HG03469 (cell line): Measurements from ENCODE around the gene TNNT3.

ENCODE experiments used
- ATAC-seq: cut with Tn5 transposase; IDR thresholded peaks from one replicate; pipeline ENCODE4 v1.9.1; 2021; ENCODE audit warnings: mild to moderate bottlenecking, moderate library complexity, moderate number of reproducible peaks; ENCODE audit not compliant: unreplicated experiment

TNNT3 gene

GRCh38 chr11:1894759-1895158, 24.7 kb upstream of the TNNT3 start:
- no peak for ATAC-seq

GRCh38 chr11:1896468-1896867, 23.0 kb upstream of the TNNT3 start:
- no peak for ATAC-seq

DNA sequence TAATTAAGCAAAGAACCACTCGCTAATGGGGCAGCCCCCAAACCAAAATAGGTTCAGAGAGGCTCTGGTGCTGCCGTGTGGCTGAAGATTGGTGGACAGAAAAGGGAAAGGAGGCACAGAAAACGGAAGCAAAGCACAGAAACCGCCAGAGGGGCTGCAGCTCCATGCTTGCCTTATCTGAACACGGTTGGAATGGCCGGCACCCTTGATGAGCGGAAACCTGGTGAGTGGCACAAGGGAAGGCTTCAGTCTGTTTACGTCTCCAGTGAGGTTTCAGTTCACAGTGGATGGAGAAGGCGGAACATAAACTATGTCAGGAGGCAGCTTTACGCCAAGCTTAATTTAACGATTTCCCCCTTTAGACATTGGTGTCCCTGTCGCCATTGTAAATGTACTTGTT, 22.6 kb upstream of the TNNT3 start:
- ATAC-seq: no peak

GRCh38 chr11:1899090-1899489, 20.4 kb upstream of the TNNT3 start:
- no peak for ATAC-seq

DNA sequence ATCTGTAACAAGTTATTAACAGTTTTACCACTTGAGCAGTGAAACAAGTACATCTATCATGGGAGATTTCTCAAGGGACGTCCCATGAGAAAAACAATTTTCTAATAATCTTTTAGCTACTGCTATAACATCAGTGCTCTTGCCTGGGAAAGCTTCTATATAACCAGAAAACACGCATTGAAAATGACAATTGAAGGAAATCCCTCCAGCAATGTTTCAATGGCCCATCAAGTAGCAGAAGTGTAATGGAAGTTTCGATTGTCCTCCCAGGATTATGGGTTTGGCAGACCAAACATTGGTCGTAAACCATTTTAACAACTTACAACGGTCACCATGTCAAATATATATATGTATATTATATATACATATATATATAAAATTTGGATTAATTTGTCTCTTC, 19.8 kb upstream of the TNNT3 start:
- no peak for ATAC-seq

GRCh38 chr11:1906181-1906580, 13.3 kb upstream of the TNNT3 start:
- ATAC-seq: no peak

- no peak for ATAC-seq
Measured at GRCh38 chr11:1906611-1907423, 12.7 kb upstream of the TNNT3 start.

DNA sequence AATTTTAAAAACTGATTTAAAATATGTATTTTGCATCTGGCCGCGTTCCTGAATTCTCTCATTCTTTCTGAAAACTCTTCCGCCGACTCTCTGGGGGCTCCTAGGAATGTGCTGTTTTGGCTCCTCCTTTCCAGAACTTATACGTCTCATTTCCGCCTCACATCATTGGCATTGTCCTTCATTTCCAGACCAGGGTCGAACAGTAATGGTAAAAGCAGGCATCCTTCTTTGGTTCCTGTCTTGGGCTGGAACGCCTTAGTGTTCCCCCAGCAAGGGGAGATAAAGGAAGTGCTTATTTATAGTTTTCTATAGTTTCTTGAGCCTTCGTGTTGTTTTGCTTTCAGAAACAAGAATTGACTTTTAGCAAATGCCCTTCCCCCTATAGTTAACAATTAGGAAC, 10.9 kb upstream of the TNNT3 start:
- no peak for ATAC-seq

GRCh38 chr11:1909524-1909923, 10.0 kb upstream of the TNNT3 start:
- no peak for ATAC-seq

GRCh38 chr11:1912289-1912878, 7.1 kb upstream of the TNNT3 start:
- no peak for ATAC-seq

GRCh38 chr11:1913271-1914060, 6.0 kb upstream of the TNNT3 start:
- ATAC-seq: no peak

DNA sequence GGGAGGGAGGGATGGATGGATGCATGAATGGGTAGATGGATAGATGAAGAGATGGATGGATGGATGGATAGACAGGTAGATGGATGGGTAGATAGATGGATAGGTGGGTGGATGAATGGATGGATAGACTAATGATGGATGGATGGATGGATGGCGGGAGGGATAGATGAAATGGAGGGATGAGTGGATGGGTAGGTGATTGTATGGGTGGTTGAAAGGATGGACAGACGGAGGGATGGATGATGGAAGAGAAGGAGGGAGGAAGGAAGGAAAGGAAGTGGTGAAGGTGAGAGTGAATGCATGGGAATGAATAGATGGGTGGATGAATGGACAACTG, 3.7 kb upstream of the TNNT3 start:
- no peak for ATAC-seq

- no peak for ATAC-seq
Measured at GRCh38 chr11:1916132-1916985, 3.1 kb upstream of the TNNT3 start.

DNA sequence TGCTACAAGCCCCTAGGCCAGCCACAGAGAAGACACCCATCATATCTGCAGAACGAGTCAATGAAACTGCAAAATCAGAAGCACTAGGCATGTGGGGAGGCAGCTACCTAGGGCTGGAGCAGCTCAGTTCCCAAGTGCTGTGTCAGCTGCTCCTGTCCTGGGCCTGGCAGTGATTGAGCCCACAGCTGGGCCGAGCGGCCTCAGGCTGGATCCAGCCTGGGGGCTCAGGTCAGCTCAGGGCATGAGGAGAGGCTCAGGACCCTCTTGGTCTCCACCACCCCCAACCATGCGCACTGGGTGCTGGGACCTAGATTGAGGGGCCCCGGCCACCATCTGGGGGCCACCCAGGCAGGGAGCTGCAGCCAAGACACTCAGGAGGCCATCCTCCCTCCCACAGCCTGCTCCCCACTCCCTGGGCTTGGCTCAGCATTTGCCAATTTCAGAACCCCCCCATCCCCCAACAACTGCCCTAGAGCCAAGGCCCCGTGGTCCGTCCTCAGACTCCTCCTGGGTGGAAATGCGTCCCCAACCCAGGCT, 2.4 kb upstream of the TNNT3 start:
- ATAC-seq: no peak

- no peak for ATAC-seq
Measured at GRCh38 chr11:1917523-1918435, 1.7 kb upstream of the TNNT3 start.

DNA sequence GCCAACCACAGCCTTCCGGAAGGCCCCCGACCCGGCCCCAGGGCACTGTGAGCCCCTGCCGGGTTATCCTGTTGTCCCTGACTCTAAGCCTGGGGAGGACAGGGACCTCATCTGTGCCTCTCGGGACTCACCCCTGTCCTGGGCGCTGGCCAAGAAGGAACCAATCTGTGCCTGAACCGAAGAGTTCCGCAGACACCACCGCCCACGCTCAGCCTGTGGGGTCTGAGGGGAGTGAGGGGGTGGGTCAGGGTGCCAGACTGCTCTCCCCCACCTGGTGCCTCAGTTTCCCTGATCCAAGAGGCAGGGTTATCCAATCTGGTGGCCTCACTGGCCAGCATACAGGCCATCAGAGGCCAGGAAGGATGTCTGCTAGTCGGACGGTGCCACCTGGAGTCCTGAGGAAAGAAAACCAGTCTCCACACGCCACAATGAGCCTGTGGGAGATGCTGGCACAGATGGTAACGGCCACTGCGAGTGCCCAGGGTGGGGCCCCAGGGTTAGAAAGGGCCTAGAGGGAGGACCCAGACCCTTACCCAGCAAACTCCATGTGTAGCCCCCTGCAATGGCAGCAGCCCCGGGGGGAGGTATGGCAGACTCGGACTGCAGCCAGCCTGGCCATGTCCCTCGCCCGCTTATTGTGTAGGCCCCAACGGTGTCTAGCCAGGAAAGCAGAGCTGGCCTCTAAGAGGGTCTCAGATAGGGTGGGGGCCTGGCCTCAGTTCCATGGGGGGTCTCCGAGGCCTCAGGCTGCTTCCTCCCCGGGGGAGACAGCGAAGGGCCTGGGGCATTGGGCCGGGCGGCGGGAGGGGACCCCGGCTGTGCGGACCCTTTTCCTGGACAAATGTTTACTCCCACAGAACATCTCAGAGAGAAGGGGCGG, 827 bp upstream of the TNNT3 start:
- ATAC-seq: no peak

DNA sequence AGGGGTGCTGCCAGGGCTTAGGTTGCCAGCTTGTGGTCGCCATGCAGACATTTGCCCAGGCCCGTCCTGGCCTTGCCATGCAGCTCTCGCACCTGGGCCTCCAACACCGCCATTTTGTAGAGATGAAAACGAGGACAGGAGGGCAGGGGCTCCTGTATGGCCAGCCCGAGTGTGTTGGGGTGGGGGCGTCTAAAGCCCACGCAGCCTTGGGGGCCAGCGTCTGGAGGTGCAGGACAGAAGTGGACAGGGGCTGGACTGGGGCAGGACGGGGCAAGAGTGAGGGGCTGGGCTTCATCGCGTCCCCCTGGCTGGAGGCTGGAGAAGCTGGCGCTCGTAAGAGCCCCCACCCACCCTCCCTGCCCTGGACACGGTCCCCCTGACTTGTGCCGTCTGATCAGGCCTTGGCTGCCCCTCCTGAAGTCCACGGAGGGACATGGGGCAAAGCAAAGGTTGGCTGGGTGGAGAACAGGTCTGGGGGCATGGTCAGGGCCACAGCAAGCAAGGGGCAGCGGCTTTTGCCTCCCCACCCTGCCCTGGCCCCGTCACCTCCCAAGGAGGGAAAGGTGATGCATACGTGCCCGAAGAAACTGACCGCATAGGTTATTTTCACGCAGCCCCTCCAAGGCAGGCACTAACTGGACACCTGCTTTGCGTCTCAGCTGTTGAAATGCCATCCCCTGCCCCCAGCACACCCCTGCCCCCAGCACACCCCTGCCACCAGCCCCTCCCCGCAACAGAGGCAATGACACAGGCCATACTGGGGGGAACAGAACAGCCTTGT, 815 bp downstream of the TNNT3 start:
- no peak for ATAC-seq
